ENCODE measurements around the gene HS6ST2.

The HS6ST2 gene

DNA sequence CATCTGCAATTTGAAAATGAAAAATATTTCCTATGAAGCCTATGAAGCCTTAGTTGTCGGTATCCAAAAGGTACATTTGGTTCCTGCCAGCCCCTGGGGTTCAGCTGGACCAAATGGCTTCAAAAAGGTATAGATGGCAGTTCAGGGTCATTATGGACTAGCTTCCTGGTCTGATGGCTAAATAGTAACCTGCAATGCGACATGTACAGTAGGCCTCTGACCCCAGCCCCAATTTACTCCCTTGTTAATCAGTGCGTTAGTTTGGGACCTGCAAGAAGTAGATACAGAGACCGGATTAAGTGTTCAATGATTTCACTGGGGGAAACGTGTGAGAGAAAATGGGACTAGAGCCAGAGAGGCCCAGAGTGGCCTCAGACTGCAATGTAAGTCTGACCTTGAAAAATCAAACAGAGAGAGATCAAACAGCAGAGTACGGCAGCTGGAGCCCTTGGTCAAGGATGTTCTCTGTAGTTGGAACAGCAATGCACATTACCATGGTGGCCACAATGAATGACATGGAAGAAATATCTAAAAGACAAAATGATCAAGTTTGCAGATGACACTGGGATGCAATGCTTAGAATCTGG, 354.6 kb downstream of the HS6ST2 start:
- no peak overlapping the region for H3K4me3 Mint-ChIP-seq
- no peaks in the 10 kb centered on the region for H3K4me1 Mint-ChIP-seq (ENCODE audit: low read depth)
- H3K9me3 Mint-ChIP-seq: no peaks in the 10 kb centered on the region
- H3K27me3 Mint-ChIP-seq: no peaks in the 10 kb centered on the region
- no peaks in the 10 kb centered on the region for H3K36me3 Mint-ChIP-seq (ENCODE audit: low read depth)
- H3K27ac Mint-ChIP-seq: no peak overlapping the region

DNA sequence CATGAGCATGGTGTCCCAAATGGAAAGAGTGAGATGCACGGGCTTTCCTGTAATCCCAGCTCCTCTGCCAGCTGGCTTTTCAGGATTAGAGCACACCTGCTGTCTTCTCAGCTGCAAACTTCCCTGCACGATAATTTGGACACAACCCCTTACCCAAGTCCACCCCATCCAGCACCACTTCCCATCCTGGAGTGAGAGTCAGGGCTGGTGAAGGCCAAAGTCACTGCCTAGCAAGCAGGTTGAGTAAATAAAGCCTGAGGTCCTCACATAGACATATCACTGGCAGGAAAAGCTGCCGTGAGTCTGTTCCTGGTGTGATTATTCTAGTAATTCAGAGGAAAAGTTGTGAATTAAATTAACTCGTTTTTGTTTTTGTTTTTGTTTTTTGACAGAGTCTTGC, 355.7 kb downstream of the HS6ST2 start:
- Mint-ChIP-seq H3K4me3 (no peak overlapping the region), H3K36me3 (ENCODE audit: low read depth) (no peaks in the 10 kb centered on the region), H3K27ac (no peak overlapping the region)

DNA sequence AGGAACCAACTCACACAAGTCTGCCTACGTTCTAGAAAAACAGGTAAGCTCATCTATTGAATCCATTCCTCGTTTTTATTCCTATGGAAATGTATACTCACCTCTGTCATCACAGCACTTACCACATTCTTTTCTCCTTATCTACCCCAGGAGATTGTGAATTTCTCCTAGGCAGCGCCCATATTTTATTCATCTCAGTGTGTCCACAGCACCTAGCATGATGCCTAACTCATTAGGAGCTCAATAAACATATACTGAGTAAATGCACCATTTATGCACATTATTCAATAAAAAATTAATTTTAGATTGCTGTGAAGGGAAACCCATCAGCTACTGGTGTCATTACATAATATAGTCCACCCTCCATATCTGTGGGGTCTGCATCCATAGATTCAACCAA, 363.4 kb downstream of the HS6ST2 start:
- Mint-ChIP-seq H3K4me3 (no peak overlapping the region), H3K4me1 (ENCODE audit: low read depth) (no peaks in the 10 kb centered on the region), H3K9me3 (no peaks in the 10 kb centered on the region), H3K36me3 (ENCODE audit: low read depth) (no peaks in the 10 kb centered on the region), H3K27me3 (no peaks in the 10 kb centered on the region), H3K27ac (no peak overlapping the region)

More for the DNA sequence above, 355.7 kb downstream of the HS6ST2 start:
- Mint-ChIP-seq H3K9me3 (no peaks in the 10 kb centered on the region), H3K27me3 (no peaks in the 10 kb centered on the region), H3K4me1 (ENCODE audit: low read depth) (no peaks in the 10 kb centered on the region)

DNA sequence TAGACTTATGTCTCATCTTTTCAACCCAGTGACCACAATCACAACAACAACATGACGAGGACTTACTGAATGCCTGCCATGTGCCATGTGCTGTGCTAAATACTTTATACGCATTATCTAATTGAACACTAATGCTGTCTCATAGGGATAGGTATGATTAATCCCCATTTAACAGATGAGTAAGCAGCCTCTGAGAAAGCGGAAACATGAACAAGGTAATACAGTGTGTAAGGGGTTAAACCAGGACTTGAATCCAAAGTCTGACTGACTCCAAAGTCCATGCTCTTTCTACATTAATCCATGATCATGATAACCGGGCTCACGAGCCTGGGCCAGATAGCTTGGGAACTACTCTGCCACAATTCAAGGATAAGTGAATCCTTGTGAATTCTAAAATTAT, 364.3 kb downstream of the HS6ST2 start:
- H3K36me3 Mint-ChIP-seq (ENCODE audit: low read depth): no peaks in the 10 kb centered on the region
- no peaks in the 10 kb centered on the region for H3K27me3 Mint-ChIP-seq

DNA sequence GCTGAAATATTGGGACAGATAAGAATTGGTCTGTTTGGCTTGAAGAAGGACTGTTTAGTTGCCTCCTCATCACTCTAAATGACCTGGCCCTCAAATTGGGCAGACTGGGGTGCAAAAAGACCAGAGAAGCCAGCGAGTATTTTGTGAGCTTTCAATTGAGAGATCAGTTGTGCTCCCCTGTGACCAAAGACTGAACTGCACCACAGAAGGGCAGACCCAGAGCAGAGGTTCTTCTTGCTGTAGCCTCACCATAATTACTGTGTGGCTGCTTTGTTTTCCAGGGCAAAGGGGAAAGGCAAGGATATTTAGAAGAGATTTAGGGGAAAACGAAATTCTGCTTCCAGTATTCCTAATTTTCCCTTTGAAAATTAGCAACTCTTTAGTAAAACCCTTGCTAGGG, 365.5 kb downstream of the HS6ST2 start:
- no peaks in the 10 kb centered on the region for H3K9me3 Mint-ChIP-seq
- no peaks in the 10 kb centered on the region for H3K4me1 Mint-ChIP-seq (ENCODE audit: low read depth)
- H3K36me3 Mint-ChIP-seq (ENCODE audit: low read depth): no peaks in the 10 kb centered on the region
- no peaks in the 10 kb centered on the region for H3K27me3 Mint-ChIP-seq
- H3K27ac Mint-ChIP-seq: no peak overlapping the region
- H3K4me3 Mint-ChIP-seq: no peak overlapping the region

More for the DNA sequence above, 364.3 kb downstream of the HS6ST2 start:
- Mint-ChIP-seq H3K4me1 (ENCODE audit: low read depth) (no peaks in the 10 kb centered on the region), H3K27ac (no peak overlapping the region), H3K9me3 (no peaks in the 10 kb centered on the region), H3K4me3 (no peak overlapping the region)

DNA sequence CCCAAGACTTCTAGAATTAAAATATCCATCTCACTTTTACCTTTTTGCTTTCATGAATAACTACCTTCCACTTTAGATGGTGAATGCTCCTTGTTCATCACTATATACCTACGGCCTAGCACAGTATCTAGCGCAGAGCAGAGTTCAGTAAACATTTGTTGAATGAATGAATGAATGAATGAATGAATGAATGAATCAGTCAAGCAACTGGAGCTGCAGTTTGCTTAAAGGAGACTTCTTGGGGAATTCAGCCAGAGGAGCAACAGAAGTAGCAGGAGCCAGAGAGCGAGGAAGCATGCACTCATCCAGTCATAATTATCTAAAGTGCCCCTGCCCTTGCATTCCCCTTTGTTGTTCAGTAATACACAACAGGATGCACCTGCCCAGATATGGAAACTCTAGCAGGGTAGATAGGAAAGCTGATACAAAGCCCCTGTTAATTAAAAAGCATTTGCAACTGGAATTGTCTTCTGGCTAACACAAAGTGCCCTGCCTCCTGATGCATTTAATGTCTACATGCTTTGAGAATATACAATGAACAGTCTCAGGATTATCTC, 366.6 kb downstream of the HS6ST2 start:
- no peaks in the 10 kb centered on the region for H3K27me3 Mint-ChIP-seq
- H3K4me1 Mint-ChIP-seq (ENCODE audit: low read depth): no peaks in the 10 kb centered on the region
- no peaks in the 10 kb centered on the region for H3K9me3 Mint-ChIP-seq
- H3K27ac Mint-ChIP-seq: no peak overlapping the region
- no peak overlapping the region for H3K4me3 Mint-ChIP-seq
- no peaks in the 10 kb centered on the region for H3K36me3 Mint-ChIP-seq (ENCODE audit: low read depth)

DNA sequence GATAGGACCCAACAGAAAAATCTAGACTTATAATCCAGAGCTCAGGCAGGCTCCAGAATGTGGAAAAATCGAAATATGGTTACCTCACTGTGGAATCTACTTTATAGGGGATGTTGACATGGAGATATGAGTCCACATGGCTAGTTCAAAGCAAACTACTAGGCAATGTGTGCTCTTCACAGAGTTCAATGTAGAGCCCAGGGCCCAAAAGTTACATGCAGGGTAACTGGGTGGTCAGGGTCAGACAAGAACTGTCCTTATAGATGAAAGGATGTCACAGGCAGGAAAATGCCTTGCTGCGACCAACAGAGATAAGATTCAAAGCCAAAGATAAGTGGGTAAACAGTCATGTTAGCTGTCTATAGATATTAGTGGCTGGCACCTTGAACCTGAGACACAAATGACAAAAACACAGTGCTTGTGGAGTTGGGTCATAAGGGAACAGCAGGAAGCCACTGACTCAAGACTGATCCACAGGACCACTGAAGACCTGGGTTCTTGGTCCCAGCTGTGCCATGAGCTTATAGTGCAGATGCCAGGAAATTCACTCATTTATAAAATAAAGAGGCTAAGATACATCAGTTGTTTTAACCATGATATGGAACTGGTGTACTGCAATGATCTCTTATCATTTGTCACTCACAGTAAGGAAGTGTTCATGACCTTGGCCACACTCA, 367.9 kb downstream of the HS6ST2 start:
- H3K27me3 Mint-ChIP-seq: no peaks in the 10 kb centered on the region
- H3K4me3 Mint-ChIP-seq: no peak overlapping the region
- H3K27ac Mint-ChIP-seq: no peak overlapping the region
- H3K36me3 Mint-ChIP-seq (ENCODE audit: low read depth): no peaks in the 10 kb centered on the region
- no peaks in the 10 kb centered on the region for H3K9me3 Mint-ChIP-seq
- H3K4me1 Mint-ChIP-seq (ENCODE audit: low read depth): no peaks in the 10 kb centered on the region

DNA sequence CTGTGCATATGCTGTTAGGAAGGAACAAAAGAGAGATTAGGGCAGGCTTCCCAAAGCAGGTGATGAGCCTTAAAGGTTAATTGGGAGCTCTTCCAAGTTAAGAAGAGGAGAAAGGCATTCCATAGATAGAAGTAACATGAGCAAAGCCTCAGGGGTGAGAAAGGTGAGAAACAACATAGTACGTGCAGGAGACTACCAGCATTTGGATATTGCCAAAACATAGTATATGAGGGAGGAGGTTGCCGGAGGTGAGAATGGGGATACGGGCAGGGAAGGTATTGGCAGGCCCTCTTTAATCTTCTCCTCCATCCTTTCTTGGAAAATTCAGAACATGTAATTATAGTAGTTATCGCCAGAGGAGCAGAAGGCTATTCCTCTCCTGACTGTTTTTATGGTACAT, 373.5 kb downstream of the HS6ST2 start:
- Mint-ChIP-seq H3K27me3 (peaks cover 3% of the 10 kb centered on the region), H3K4me3 (no peak overlapping the region), H3K36me3 (ENCODE audit: low read depth) (no peaks in the 10 kb centered on the region), H3K27ac (no peak overlapping the region), H3K9me3 (no peaks in the 10 kb centered on the region), H3K4me1 (ENCODE audit: low read depth) (peaks cover 5% of the 10 kb centered on the region)

DNA sequence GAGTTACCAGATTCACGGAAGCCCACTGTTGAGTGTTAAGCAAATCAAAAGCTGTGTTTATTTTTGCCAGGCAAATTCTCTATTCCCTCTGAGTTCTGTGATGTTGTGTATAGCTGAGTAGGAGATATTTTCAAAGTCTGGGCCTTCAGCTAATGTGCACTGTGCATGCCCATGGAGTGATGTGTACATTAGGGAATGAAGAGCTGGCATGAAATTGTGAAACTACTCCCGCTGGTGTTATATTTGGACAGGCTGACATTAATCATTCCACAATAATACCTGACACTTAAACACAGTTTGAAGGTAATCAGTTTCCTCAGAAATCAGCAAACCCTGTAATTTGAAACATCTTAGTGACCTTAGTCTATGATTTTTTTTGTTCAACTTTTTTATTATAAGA, 381.5 kb downstream of the HS6ST2 start:
- Mint-ChIP-seq H3K4me1 (ENCODE audit: low read depth) (peaks cover 1% of the 10 kb centered on the region), H3K27ac (no peak overlapping the region), H3K27me3 (no peaks in the 10 kb centered on the region), H3K36me3 (ENCODE audit: low read depth) (no peaks in the 10 kb centered on the region), H3K4me3 (no peak overlapping the region), H3K9me3 (no peaks in the 10 kb centered on the region)
